Naive thymus-derived CD8-positive, alpha-beta T cell (primary cell): ENCODE data around the gene KSR2. TPM values are rescaled to one million over a fixed set of nuclear protein-coding genes. Genes with fewer than 3 reads are reported as not detected.

Experiments used
- ATAC-seq, 2 donors: fragments of 150-1000 bp; cut with Tn5 transposase in 1 of 2; sonication (Bioruptor Pico), chemical (Tn5 transposase) in 1 of 2; 1 replicate in 1 of 2; 2 replicates in 1 of 2; pipeline ENCODE4 v1.10.0; 2021; ENCODE audit warnings: mild to moderate bottlenecking in 2 of 2, moderate library complexity in 2 of 2
- POLR2A ChIA-PET: fragments of 350-600 bp; sonication (Branson Sonifier 250); formaldehyde crosslinking; loops from one replicate; lab custom pipeline; 2021; ENCODE audit warnings: antibody characterized with exemption; lab: Charles Lee
- DNase-seq, 10 donors: peaks; one replicate each; pipeline versions ENCODE4 v3.0.0 to v3.0.0-alpha.2; 2020 to 2022
- H3K27ac Mint-ChIP-seq, 10 donors: one replicate each; pipeline ENCODE4 v1.8.0; 2020 to 2022; ENCODE audit warnings: mild to moderate bottlenecking in 10 of 10, mixed read lengths in 10 of 10, moderate library complexity in 4 of 10, inconsistent platforms in 1 of 10
- H3K27me3 Mint-ChIP-seq, 5 donors: one replicate each; pipeline ENCODE4 v1.8.0; 2021 to 2022; ENCODE audit warnings: mixed read lengths in 5 of 5
- H3K36me3 Mint-ChIP-seq, 3 donors: one replicate each; pipeline ENCODE4 v1.8.0; 2020 to 2022; ENCODE audit warnings: mixed read lengths in 3 of 3, mild to moderate bottlenecking in 2 of 3, inconsistent platforms in 1 of 3
- H3K4me1 Mint-ChIP-seq, 4 donors: one replicate each; pipeline ENCODE4 v1.8.0; 2021 to 2022; ENCODE audit warnings: mixed read lengths in 4 of 4
- H3K4me3 Mint-ChIP-seq, 10 donors: one replicate each; pipeline ENCODE4 v1.8.0; 2020 to 2022; ENCODE audit warnings: mild to moderate bottlenecking in 10 of 10, mixed read lengths in 10 of 10, moderate library complexity in 6 of 10, inconsistent platforms in 1 of 10
- H3K9me3 Mint-ChIP-seq, 9 donors: one replicate each; pipeline ENCODE4 v1.8.0; 2020 to 2022; ENCODE audit warnings: mixed read lengths in 9 of 9, mild to moderate bottlenecking in 3 of 9, inconsistent platforms in 1 of 9, moderate library complexity in 1 of 9
- polyA plus RNA-seq, 3 donors: library from polyadenylated mRNA; unstranded; fragments of 300-500 nt; fragmentation: Illumina TruSeq; gene quantifications; one replicate each; pipeline ENCODE4 v1.2.3, GENCODE V29; 2021
- total RNA-seq, 8 experiments: library from RNA in 2 of 8; stranded (reverse) in 2 of 8; gene quantifications; one replicate each; pipeline ENCODE4 v1.2.3 and lab custom pipeline; 2021 to 2026

KSR2 gene
- total and polyA plus RNA-seq, 5 experiments from 2014 or later: not detected

DNA sequence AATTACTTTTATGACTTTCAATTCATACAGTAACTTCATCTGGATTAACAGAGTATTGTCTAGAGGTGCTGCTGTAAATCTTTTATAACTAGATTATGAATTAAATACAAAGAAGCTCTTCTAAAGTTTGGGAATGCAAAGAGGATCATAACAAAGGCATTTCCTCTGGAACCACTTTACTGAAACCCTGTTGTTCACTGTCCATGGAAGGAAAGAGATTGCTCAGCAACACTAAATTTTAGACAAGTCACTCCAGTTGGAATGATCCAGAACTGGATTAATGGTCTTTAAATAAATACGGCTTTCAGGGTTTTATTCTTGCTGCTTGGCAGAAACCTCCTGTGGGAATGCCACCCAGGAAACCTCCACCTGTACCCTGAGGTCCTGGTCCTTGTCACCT, 250.6 kb downstream of the KSR2 start:
- Mint-ChIP-seq H3K27me3 (peaks cover 0 to 24% (median 4%) of the 10 kb centered on the region in 5 donors), H3K36me3 (no peaks in the 10 kb centered on the region), H3K27ac (no peak overlapping the region), H3K9me3 (peaks cover 0 to 18% (median 4%) of the 10 kb centered on the region in 9 donors), H3K4me1 (no peaks in the 10 kb centered on the region), H3K4me3 (no peak overlapping the region)
- DNase-seq (no peak), ATAC-seq (no peak)
- POLR2A ChIA-PET: no interaction called here

DNA sequence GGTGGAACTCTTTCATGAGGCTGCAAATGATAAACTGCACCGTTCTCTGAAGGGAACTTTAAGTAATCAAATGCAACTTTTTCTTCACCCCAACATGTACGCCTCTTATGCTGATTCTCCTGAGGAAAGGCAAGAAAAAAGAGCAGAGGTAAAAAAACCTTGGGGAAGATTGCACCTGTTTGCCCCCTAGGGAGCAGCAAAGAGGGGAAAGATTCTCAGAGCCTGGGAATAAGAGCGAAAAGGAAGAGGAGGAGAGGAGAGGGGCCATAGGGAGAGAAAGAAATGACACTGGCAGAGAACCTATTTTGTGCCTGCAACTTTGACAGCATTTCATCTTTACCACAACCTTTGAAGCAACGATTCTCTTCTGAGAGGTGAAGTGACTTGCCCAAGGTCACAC, 254.6 kb downstream of the KSR2 start:
- no peaks in the 10 kb centered on the region for H3K36me3 Mint-ChIP-seq
- H3K4me3 Mint-ChIP-seq: no peak overlapping the region
- no peak overlapping the region for H3K27ac Mint-ChIP-seq
- ATAC-seq (no peak), DNase-seq (no peak)
- peaks cover 0 to 18% (median 0%) of the 10 kb centered on the region in 9 donors for H3K9me3 Mint-ChIP-seq
- H3K4me1 Mint-ChIP-seq: no peaks in the 10 kb centered on the region
- POLR2A ChIA-PET: no interaction called here
- H3K27me3 Mint-ChIP-seq: peaks cover 0 to 25% (median 4%) of the 10 kb centered on the region in 5 donors

DNA sequence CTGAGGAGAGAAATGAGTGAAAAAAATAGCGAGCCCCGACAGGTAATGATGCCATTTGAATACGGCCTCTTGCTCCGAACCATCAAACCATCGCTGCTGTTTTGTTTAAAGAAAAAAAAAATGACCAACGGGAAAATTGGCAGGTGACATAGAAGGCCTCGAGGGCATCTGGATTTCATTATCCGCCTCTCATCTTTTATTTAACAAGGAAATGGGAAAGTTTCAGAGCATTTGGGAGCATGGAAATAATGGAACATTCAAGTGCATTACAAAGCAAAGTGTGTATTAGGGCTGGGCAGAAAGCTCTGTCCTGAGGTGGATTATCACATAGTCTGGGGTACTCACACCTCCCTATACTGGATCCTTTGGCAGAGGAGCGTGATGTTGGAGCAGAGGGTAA, 258.7 kb downstream of the KSR2 start:
- H3K4me3 Mint-ChIP-seq: no peak overlapping the region
- H3K27me3 Mint-ChIP-seq: peaks cover 0 to 14% (median 4%) of the 10 kb centered on the region in 5 donors
- no peak for ATAC-seq
- no peaks in the 10 kb centered on the region for H3K36me3 Mint-ChIP-seq
- no peak for DNase-seq
- no peak overlapping the region for H3K27ac Mint-ChIP-seq
- POLR2A ChIA-PET: no interaction called here
- peaks cover 0 to 7% (median 0%) of the 10 kb centered on the region in 9 donors for H3K9me3 Mint-ChIP-seq
- H3K4me1 Mint-ChIP-seq: no peaks in the 10 kb centered on the region

DNA sequence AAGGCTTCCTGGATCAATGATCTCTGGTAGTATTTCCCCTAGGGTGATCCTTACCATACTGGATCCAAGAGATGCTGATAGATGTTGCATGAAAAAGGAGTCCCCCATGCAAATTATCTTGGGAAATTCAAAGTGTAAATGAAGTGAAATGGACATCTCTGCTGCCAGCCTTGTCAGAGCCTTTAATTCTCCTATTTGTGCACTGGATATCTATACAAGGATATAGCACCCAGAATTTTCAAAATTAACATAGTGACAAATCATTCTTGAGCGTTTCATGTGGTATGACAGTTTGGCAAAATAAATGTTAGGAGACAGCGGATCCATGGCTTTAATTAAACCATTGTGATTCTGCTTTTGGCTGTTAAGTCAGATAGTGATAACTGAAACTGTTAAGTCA, 260.9 kb downstream of the KSR2 start:
- H3K27me3 Mint-ChIP-seq: peaks cover 0 to 11% (median 4%) of the 10 kb centered on the region in 5 donors

DNA sequence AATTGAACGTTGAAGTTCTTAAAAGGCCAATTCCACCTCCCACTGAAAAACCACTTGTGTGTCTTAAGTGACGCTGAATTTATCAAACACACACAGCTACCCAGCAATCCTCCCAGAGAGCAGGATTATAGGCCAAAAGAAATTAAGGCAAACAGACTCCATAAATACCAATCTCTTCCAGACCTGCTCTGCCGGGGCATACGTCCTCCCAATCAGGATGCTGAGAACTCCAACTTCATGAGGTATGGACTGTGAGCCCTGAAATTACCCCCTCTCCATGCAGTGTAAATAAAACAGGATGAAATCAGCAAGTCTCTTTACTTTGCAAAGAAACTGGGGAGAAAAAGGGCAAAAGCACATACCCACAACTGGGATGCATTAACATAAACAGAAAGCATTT, 265.2 kb downstream of the KSR2 start:
- Mint-ChIP-seq H3K4me1 (no peaks in the 10 kb centered on the region), H3K27me3 (peaks cover 0 to 9% (median 2%) of the 10 kb centered on the region in 5 donors), H3K9me3 (peaks cover 0 to 8% (median 0%) of the 10 kb centered on the region in 9 donors), H3K27ac (no peak overlapping the region), H3K36me3 (no peaks in the 10 kb centered on the region), H3K4me3 (no peak overlapping the region)
- POLR2A ChIA-PET: no interaction called here
- ATAC-seq: no peak
- DNase-seq: no peak

More for the DNA sequence above, 260.9 kb downstream of the KSR2 start:
- POLR2A ChIA-PET: no interaction called here
- H3K4me1 Mint-ChIP-seq: no peaks in the 10 kb centered on the region
- no peak overlapping the region for H3K27ac Mint-ChIP-seq
- H3K4me3 Mint-ChIP-seq: no peak overlapping the region
- ATAC-seq (no peak), DNase-seq (no peak)
- no peaks in the 10 kb centered on the region for H3K36me3 Mint-ChIP-seq
- H3K9me3 Mint-ChIP-seq: peaks cover 0 to 7% (median 0%) of the 10 kb centered on the region in 9 donors

DNA sequence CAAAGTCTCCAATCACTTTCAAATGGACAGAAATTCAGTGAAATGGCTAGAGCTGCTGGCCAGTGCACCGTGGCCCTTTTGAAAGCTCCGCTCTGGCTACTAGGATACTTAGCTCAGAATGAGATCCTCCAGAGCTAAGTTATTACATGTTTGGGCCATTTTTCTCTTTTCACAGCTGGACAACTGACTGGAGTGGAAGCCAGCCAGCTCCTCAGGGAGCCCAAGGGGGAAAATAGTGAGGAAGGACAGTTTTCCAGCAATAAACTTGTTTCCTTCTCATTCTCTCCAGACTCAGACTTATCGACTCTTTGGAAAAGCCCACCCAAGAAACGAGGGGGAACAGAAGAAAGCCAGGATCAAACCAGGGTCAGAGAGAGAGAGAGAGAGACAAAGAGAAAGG, 266.0 kb downstream of the KSR2 start:
- POLR2A ChIA-PET: no interaction called here
- Mint-ChIP-seq H3K4me1 (no peaks in the 10 kb centered on the region), H3K27me3 (peaks cover 0 to 12% (median 3%) of the 10 kb centered on the region in 5 donors), H3K27ac (no peak overlapping the region), H3K36me3 (no peaks in the 10 kb centered on the region), H3K9me3 (peaks cover 0 to 11% (median 0%) of the 10 kb centered on the region in 9 donors), H3K4me3 (no peak overlapping the region)
- DNase-seq: no peak
- no peak for ATAC-seq

DNA sequence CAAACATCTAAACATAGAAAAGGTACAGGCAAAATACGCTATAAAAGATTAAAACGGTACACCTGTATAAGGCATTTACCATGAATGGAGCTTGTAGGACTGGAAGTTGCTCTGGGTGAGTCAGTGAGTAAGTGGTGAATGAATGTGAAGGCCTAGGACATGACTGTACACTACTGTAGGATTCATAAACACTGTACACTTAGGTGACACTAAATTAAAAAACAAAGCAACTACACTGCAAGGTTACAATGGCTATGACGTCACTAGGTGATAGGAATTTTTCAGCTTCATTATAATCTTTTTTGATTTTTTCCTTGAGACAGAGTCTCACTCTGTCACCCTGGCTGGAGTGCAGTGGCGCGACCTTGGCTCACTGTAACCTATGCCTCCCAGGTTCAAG, 269.2 kb downstream of the KSR2 start:
- peaks cover 1 to 12% (median 3%) of the 10 kb centered on the region in 5 donors for H3K27me3 Mint-ChIP-seq
- ATAC-seq: no peak
- no peak overlapping the region for H3K27ac Mint-ChIP-seq
- POLR2A ChIA-PET: no interaction called here
- no peak overlapping the region for H3K4me3 Mint-ChIP-seq
- H3K36me3 Mint-ChIP-seq: no peaks in the 10 kb centered on the region
- DNase-seq: no peak
- peaks cover 0 to 21% (median 7%) of the 10 kb centered on the region in 9 donors for H3K9me3 Mint-ChIP-seq
- no peaks in the 10 kb centered on the region for H3K4me1 Mint-ChIP-seq

DNA sequence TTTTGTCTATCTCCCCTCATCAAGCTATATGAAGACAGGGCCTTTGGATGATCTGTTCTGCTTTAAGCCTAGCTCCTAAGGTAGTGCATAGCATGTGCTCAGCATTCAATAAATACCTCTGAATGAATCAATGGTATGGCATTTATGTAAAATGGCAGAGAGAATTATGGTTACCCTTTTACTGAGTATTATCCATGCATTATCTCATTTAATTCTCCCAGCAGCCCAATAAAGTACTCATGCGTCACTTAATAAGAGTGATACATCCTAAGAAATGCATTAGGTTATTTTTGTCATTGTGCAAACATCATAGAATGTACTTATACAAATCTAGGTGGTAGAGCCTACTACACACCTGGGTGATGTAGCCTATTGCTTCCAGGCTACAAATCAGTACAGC, 269.7 kb downstream of the KSR2 start:
- H3K27me3 Mint-ChIP-seq: peaks cover 1 to 12% (median 3%) of the 10 kb centered on the region in 5 donors
- no peaks in the 10 kb centered on the region for H3K4me1 Mint-ChIP-seq
- no peak for ATAC-seq
- H3K27ac Mint-ChIP-seq: no peak overlapping the region
- no peak overlapping the region for H3K4me3 Mint-ChIP-seq
- peaks cover 3 to 25% (median 7%) of the 10 kb centered on the region in 9 donors for H3K9me3 Mint-ChIP-seq
- no peak for DNase-seq
- POLR2A ChIA-PET: no interaction called here
- H3K36me3 Mint-ChIP-seq: no peaks in the 10 kb centered on the region

DNA sequence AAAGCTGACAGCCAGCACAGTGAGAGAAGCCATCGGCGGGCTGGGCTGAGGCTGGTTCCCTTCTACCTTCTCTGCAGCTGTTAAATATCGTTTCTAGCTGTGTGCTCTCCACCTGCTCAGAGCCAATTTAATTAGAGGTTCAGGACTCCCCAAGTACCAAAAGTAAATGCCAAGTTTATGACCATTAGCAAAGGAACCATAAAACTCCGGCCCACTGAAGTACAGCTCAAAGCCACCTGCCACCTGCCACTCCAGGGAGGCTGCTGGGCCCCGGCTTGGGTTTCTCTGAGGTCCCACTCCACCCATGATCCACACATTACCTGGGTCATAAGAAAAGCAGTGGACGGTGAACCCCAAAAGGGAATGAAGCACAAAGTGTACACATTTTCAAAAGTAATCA, 272.8 kb downstream of the KSR2 start:
- H3K4me3 Mint-ChIP-seq: no peak overlapping the region
- H3K9me3 Mint-ChIP-seq: peaks cover 9 to 51% (median 17%) of the 10 kb centered on the region in 9 donors
- no peak for ATAC-seq
- no peaks in the 10 kb centered on the region for H3K36me3 Mint-ChIP-seq
- no peak for DNase-seq
- no peaks in the 10 kb centered on the region for H3K4me1 Mint-ChIP-seq
- no peak overlapping the region for H3K27ac Mint-ChIP-seq
- POLR2A ChIA-PET: interaction anchor here (0.7 kb wide), 1 partner anchor 320 kb away, joined by 5 read pairs; no protein-coding TSS in a partner anchor
- H3K27me3 Mint-ChIP-seq: peaks cover 1 to 11% (median 3%) of the 10 kb centered on the region in 5 donors

DNA sequence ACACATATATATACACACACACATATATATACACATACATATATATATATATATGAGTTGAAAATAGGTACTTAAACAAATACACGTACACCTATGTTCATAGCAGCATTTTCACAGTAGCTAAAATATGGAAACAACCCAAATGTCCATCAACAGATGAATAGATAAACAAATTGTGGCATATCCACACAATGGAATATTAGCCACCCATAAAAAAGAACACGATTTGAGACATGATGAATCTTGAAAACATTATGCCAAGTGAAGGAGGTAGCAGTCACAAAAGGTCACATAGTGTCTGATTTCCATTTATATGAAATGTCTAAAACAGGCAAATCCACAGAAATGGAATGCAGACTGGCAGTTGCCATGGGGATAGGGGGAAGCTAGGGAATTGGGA, 276.3 kb downstream of the KSR2 start:
- no peak overlapping the region for H3K4me3 Mint-ChIP-seq
- H3K36me3 Mint-ChIP-seq: no peaks in the 10 kb centered on the region
- DNase-seq: no peak
- no peak for ATAC-seq
- H3K27ac Mint-ChIP-seq: no peak overlapping the region
- no peaks in the 10 kb centered on the region for H3K4me1 Mint-ChIP-seq
- peaks cover 9 to 49% (median 22%) of the 10 kb centered on the region in 9 donors for H3K9me3 Mint-ChIP-seq
- POLR2A ChIA-PET: no interaction called here
- peaks cover 0 to 12% (median 5%) of the 10 kb centered on the region in 5 donors for H3K27me3 Mint-ChIP-seq

DNA sequence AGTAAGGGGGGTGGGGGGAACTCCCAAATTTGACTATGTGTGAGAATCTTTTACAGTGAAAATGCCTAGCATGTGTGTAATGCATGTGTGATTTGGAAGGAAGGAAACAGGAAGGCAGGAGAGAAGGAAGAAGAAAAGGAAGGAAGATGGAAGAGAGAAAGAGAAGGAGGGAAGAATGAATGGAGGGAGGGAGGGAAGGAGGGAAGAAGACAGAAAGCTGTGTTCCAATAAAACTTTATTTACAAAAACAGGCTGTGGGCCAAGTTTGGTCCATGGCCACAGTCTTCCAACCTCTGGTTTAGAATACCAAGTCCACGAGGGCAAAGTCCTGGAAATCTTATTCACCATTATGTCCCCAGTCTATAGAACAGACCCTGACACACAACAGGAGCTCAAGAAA, 278.9 kb downstream of the KSR2 start:
- peaks cover 0 to 4% (median 0%) of the 10 kb centered on the region in 3 donors for H3K36me3 Mint-ChIP-seq
- H3K27ac Mint-ChIP-seq: no peak overlapping the region
- POLR2A ChIA-PET: no interaction called here
- DNase-seq (no peak), ATAC-seq (no peak)
- H3K4me3 Mint-ChIP-seq: no peak overlapping the region
- H3K9me3 Mint-ChIP-seq: peaks cover 0 to 43% (median 16%) of the 10 kb centered on the region in 9 donors
- H3K4me1 Mint-ChIP-seq: no peaks in the 10 kb centered on the region
- H3K27me3 Mint-ChIP-seq: peaks cover 0 to 23% (median 10%) of the 10 kb centered on the region in 5 donors

DNA sequence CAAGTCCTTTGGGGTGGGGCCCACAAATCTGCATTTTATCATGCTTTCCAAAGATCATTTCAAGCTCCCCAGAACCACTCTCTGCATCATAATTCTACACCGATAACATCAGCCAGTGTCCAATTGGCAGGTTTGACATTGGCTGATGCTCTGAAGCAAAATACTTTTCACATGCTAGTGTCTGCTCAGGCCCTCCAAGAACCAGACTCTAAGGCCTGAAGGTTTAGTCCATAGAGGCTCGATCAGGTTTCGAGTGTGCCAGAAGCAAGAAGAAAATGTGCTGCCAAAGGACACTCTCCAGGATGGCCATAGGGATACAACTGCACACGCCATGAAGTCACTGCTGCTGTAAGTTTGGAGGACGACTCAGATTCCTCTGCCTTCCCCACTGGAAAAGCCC, 280.3 kb downstream of the KSR2 start:
- no peak overlapping the region for H3K27ac Mint-ChIP-seq
- POLR2A ChIA-PET: no interaction called here
- H3K9me3 Mint-ChIP-seq: peaks cover 0 to 29% (median 8%) of the 10 kb centered on the region in 9 donors
- ATAC-seq (no peak), DNase-seq (no peak)
- peaks cover 6 to 23% (median 11%) of the 10 kb centered on the region in 5 donors for H3K27me3 Mint-ChIP-seq
- H3K4me1 Mint-ChIP-seq: no peaks in the 10 kb centered on the region
- H3K36me3 Mint-ChIP-seq: peaks cover 0 to 4% (median 0%) of the 10 kb centered on the region in 3 donors
- H3K4me3 Mint-ChIP-seq: no peak overlapping the region

DNA sequence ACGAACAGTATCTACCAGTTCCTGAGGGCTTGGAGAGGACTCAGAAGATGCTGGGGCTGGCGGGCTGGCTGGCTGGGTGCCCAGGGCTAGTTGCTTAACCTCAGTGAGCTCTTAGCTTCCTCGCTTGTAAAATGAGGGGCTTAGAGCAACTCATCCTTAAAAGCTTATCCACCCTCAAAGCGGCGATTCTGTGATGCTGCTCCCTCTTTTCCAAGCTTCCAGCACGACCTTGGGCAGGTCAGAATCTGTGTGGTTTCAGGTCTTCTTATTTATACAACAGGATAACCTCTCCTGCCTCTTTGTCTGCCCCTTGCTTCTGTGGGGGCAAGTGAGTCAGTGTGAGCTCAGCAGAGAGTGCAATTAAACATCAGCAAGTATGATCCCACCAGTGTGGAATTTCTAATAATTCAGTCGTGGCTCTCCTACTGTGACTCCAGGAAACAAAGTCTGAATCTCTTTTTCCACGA, 281.8 kb downstream of the KSR2 start:
- H3K27ac Mint-ChIP-seq: no peak overlapping the region
- ATAC-seq: no peak
- H3K4me1 Mint-ChIP-seq: no peaks in the 10 kb centered on the region
- POLR2A ChIA-PET: no interaction called here
- peaks cover 0 to 4% (median 0%) of the 10 kb centered on the region in 3 donors for H3K36me3 Mint-ChIP-seq
- H3K4me3 Mint-ChIP-seq: no peak overlapping the region
- DNase-seq: no peak
- H3K27me3 Mint-ChIP-seq: peaks cover 6 to 26% (median 14%) of the 10 kb centered on the region in 5 donors
- H3K9me3 Mint-ChIP-seq: peaks cover 0 to 15% (median 8%) of the 10 kb centered on the region in 9 donors

DNA sequence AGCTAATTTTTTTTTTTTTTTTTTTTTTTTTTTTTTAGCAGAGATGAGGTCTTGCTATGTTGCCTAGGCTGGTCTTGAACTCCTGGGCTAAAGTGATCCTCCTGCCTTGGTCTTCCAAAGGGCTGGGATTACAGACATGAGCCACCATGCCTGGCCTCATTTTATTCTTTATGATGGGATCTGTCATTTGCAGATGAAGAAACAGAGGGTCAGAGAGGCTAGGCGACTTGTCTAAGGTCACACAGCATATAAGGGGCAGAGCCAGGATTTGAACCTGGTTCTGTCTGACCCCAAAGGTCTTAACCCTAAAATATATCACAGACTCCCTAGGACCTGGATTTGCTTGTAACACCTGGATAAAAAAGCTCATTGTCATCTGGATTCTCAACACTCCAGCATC, 282.6 kb downstream of the KSR2 start:
- Mint-ChIP-seq H3K27me3 (peaks cover 6 to 28% (median 16%) of the 10 kb centered on the region in 5 donors), H3K36me3 (peaks cover 0 to 4% (median 0%) of the 10 kb centered on the region in 3 donors), H3K9me3 (peaks cover 0 to 14% (median 7%) of the 10 kb centered on the region in 9 donors), H3K4me1 (peaks cover 0 to 1% (median 0%) of the 10 kb centered on the region in 4 donors), H3K27ac (no peak overlapping the region), H3K4me3 (no peak overlapping the region)
- DNase-seq: no peak
- no peak for ATAC-seq
- POLR2A ChIA-PET: no interaction called here
